Activated CD4-positive, alpha-beta T cell treated with anti-CD3 and anti-CD28 coated beads for 48 hours (primary cell): ENCODE data around the gene RAB6B.

ENCODE experiments used
- DNase-seq: peaks from one replicate; pipeline ENCODE4 v3.0.0-alpha.2; 2020

RAB6B gene

GRCh38 chr3:133895208-133896001 lies at the start of gene RAB6B:
TSS of gene RAB6B (minus strand) at chr3:133895882. CDS start at chr3:133895466, 416 bp downstream.
- DNase-seq = peak; percentile 28

- DNase-seq = no peak
Observed at GRCh38 chr3:133944641-133945380, 49.1 kb upstream of the RAB6B start.

GRCh38 chr3:133944181-133944580 lies 48.5 kb upstream of the RAB6B start:
- no peak for DNase-seq

DNA sequence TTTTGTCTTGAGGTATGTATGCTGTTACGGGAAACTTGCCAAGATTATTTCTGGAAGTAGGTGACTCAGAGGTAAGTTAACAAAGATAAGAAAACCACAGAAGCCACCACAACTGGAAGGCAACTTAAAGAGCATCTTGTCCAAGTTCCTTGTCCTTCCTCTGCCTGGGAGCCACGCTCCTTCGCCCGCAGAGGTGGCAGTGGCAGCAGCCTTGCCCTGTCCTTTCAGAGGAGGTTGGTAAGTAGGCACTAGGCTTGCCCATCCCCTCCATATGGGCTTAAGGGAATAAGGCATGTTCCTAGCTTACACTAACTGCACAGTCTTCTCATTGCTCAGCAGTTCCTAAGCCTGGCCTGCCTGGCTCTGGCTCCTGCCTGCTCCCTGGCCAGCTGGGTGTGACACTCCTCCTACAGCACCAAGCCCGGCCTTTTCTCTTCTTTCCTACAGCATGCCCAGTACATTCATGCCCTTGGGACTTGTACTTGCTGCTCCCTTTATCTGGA lies 48.0 kb upstream of the RAB6B start:
- no peak for DNase-seq

- DNase-seq = no peak
Observed at GRCh38 chr3:133943031-133943535, 47.4 kb upstream of the RAB6B start.

DNA sequence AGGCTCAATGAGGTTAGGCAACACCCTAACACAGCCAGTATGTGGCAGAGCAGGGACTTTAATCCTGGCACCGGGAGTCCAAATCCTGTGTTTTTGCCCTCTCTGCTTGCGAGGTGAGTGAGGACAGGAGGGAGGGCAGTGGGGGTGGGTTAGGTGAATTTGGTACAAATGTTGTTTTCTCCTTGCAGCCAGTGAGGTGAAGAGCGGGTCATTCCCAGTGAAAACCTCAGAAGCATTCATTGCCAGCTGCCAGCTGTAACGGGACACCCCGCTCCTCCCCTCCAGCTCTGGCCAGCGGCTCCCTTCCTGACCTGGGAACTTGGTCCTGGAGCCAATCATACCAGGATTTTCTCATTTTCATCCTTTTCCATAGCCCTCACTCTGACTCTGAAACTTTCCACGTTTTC lies 45.7 kb upstream of the RAB6B start:
- no peak for DNase-seq

GRCh38 chr3:133940536-133940935 lies 44.9 kb upstream of the RAB6B start:
- DNase-seq = no peak

DNA sequence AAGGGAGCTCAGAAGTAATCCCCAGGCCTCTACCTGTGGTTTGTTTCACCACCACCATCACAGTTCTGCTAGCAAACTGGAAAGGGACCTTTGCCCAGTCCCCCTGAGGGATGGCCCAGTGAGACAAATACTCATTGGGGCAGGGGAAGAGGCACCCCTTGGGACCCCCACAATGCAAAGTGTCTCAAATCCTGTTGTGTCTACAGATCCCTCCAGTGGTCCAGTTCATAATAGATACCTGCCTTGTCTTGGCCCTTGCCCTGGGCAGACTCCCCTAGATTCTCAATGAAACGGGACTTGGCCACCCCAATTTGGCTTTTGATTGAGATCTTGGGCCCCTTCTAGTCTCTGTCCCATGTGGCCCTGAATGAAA lies 43.8 kb upstream of the RAB6B start:
- DNase-seq = no peak

GRCh38 chr3:133938770-133939462 lies 43.2 kb upstream of the RAB6B start:
- no peak for DNase-seq

GRCh38 chr3:133937756-133938601 lies 42.3 kb upstream of the RAB6B start:
- DNase-seq = no peak

DNA sequence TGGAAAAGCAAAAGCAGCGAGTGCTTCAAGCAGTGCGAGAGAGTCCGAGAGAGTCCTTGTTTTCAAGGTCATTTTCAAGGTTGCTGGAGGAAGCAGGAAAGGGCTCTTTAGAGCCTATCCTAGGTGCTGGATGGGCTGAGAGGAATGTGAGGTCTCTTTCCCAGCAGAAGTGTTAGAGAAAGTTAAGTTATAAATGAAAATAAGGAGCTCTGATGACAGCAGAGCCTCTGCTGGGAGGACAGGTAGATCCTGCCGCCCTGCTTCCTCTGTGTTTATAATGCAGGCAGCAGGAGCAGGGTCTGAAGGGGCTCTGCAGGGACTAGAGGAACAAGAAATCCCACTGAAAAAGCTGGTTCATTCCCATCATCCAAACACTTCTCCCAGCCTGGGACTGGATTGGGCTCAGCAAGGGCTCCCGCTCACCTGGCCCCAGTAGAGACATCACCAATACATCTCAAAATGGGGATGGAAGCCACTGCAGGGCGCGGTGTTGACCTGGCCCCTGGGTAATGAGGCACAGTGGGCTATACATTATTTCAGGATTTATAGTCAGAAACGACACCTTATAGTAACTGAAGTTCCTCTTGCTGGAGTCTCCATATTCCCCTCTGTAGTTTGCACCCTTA lies 41.5 kb upstream of the RAB6B start:
- no peak for DNase-seq

DNA sequence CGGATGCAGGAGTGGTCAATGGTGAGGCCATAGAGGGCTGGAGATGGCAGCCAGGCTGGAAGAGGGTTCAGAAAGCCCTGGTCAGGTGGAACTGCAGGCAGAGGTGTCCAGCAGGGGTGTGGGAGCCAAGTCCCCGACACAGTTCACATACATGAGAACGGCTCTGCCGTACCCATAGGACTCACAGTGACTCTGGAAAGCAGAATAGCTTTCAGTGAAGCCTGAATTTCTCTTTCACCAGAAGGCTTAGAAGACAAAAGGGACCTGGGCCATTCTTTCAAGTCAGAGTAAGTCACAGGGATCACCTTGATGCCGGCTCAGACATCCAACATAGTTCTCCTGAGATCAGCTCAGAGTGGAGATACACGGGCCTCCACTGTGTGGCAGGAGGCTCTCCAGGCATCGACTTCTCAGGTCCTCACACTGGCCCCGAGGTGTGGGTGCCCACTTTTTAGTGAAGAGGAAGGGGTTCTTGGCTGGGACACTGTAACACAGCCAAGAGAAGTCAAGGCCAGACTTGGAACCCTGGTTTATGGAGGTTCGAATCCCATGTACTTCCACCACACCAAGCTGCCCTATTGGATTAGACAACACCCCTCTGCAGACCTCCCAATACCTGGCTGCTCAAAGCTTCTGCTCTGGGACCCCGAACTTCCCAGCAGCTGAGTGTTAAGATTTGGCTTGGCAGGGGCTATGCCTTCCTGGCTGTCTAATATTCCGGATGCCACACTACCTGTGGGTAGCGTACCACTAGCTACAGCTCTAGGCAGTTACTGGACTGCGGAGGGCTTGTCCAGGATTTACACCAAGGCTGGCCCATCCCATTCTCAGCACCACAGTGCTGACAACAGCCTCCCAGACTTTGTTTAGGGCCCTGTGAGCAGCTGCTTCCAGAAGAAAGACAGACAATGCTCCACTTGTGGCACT lies 40.4 kb upstream of the RAB6B start:
- no peak for DNase-seq

DNA sequence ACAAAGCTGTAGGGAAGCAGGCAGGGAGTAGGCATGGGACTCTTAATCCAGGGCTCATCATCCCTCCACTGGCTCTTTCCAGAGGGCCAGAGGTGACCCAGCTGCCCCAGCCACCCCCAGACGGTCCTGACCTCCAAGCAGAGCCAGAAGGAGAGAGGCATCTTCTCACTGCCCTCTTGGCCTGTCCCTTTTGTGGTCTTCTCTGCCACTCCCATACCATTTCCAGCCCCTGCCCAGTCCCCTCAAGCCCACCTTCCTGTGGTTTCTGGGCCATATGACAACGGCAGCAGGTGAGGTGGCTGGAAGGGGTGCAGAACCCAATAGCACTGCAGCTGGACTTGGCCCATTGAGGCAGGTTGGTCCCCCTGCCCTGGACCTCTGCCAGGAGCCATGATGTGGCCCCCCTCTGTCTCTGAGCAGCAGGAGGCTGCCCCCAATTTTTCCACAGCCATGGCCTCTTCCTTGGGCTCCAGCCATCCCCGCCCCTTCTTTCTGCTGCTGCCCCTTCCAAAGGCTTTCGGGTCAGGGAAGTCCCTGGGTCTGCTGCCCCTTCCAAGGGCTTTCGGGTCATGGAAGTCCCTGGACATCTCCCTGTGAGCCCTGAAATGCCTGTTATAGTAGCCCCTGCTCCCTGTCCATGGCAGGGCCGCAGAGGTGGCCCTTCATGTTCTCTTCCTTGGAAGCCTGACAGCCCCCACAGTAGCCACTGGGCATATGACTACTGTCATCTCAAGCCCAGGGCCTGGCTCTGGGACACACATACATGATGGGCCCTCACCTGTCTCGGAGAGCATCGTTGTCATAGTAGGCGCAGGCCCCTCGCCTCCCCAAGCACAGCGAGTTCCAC lies 39.5 kb upstream of the RAB6B start:
- no peak for DNase-seq

- DNase-seq = no peak
Observed at GRCh38 chr3:133934073-133934970, 38.6 kb upstream of the RAB6B start.

GRCh38 chr3:133933097-133934024 lies 37.7 kb upstream of the RAB6B start:
- DNase-seq = no peak

DNA sequence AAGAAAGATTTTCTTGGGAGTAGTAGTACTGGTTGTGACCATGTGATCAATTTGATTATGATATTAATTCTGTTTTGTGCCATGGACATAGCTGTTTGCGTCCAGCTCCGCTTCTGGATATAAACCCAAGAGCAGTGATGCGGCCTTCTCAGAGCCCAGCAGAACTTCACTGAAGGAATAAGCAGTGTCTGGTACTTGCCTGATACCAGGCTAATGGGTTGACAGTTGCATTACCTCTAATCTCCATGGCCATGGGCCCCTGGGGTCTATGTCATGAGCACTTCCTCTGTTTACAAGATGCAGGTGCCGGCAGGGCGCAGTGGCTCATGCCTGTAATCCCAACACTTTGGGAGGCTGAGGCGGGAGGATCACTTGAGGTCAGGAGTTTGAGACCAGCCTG lies 36.3 kb upstream of the RAB6B start:
- DNase-seq = no peak

GRCh38 chr3:133931084-133931483 lies 35.4 kb upstream of the RAB6B start:
- no peak for DNase-seq
